KMS-11 (cell line): ENCODE data around the gene C22orf31.

ENCODE experiments used
- H2AFZ ChIP-seq: fragments of 200-600 bp; sonication (generic); 2 replicates; pipeline ENCODE4 v1.6.1; 2016; ENCODE audit warnings: antibody characterized with exemption, mixed run types, low read depth
- H3K27ac ChIP-seq: fragments of 200-600 bp; sonication (generic); 2 replicates; pipeline ENCODE4 v1.6.1; 2016; ENCODE audit warnings: mild to moderate bottlenecking, mixed run types
- H3K27me3 ChIP-seq: fragments of 200-600 bp; sonication (generic); 2 replicates; pipeline ENCODE4 v1.6.1; 2017; ENCODE audit warnings: mild to moderate bottlenecking, low read depth, mixed run types, moderate library complexity; ENCODE audit not compliant: insufficient read depth
- H3K36me3 ChIP-seq: fragments of 200-600 bp; sonication (generic); 2 replicates; pipeline ENCODE4 v1.6.1; 2017; ENCODE audit warnings: mild to moderate bottlenecking, mixed run types; ENCODE audit not compliant: insufficient read depth
- H3K4me1 ChIP-seq: fragments of 200-600 bp; sonication (generic); 2 replicates; pipeline ENCODE4 v1.6.1; 2016; ENCODE audit warnings: mild to moderate bottlenecking, low read depth, mixed run types; ENCODE audit not compliant: poor library complexity, severe bottlenecking
- H3K4me2 ChIP-seq: fragments of 200-600 bp; sonication (generic); 2 replicates; pipeline ENCODE4 v1.7.0; 2016; ENCODE audit warnings: mild to moderate bottlenecking, mixed run types
- H3K4me3 ChIP-seq: fragments of 200-600 bp; sonication (generic); IDR thresholded peaks from 2 replicates; pipeline ENCODE4 v1.6.1; 2017; ENCODE audit warnings: low read depth, low read length, mixed read lengths; ENCODE audit not compliant: insufficient read depth
- H3K79me2 ChIP-seq: fragments of 200-600 bp; sonication (generic); 2 replicates; pipeline ENCODE4 v1.6.1; 2016; ENCODE audit warnings: low read depth, mixed run types; ENCODE audit not compliant: insufficient read depth
- H3K9ac ChIP-seq: fragments of 200-600 bp; sonication (generic); 2 replicates; pipeline ENCODE4 v1.6.1; 2016; ENCODE audit warnings: mild to moderate bottlenecking, mixed run types
- H4K20me1 ChIP-seq: fragments of 200-600 bp; sonication (generic); 2 replicates; pipeline ENCODE4 v1.6.1; 2016; ENCODE audit warnings: mild to moderate bottlenecking, mixed run types; ENCODE audit not compliant: insufficient read depth
- TF ChIP-seq, protein P1 (sequence below): fragments of 200-600 bp; sonication (generic); conservative IDR thresholded peaks from 2 replicates; pipeline ENCODE4 v1.6.1; 2017; ENCODE audit warnings: low read depth, mild to moderate bottlenecking, antibody characterized with exemption, low read length, moderate library complexity, mixed read lengths

The C22orf31 gene

DNA sequence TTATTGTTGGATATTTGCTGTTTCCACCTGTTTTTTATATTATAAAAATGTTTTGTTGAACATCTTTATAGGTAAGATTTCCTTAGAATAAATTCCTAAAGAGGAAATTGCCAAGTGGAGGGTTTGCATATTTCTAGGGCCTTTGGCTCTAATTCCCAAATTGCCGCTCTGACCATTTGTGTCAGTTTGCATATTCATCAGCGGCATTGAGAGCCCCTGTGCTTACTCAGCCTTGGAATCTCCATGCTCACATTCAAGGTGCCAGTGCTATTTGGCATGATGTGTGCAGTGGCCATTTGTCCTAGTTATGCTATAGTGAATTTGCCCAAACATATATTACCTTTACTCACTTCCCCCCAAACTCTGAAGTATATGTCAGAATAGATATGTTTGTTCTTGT is 36.7 kb upstream of the C22orf31 start:
- H2AFZ ChIP-seq: no peak overlapping the region
- TF ChIP-seq, protein P1, sequence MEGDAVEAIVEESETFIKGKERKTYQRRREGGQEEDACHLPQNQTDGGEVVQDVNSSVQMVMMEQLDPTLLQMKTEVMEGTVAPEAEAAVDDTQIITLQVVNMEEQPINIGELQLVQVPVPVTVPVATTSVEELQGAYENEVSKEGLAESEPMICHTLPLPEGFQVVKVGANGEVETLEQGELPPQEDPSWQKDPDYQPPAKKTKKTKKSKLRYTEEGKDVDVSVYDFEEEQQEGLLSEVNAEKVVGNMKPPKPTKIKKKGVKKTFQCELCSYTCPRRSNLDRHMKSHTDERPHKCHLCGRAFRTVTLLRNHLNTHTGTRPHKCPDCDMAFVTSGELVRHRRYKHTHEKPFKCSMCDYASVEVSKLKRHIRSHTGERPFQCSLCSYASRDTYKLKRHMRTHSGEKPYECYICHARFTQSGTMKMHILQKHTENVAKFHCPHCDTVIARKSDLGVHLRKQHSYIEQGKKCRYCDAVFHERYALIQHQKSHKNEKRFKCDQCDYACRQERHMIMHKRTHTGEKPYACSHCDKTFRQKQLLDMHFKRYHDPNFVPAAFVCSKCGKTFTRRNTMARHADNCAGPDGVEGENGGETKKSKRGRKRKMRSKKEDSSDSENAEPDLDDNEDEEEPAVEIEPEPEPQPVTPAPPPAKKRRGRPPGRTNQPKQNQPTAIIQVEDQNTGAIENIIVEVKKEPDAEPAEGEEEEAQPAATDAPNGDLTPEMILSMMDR: no peak
- no peaks in the 10 kb centered on the region for H3K4me1 ChIP-seq
- H3K4me3 ChIP-seq: no peak overlapping the region
- H3K79me2 ChIP-seq: no peaks in the 10 kb centered on the region
- no peaks in the 10 kb centered on the region for H3K27me3 ChIP-seq
- no peaks in the 10 kb centered on the region for H4K20me1 ChIP-seq
- H3K9ac ChIP-seq: no peak overlapping the region
- no peak overlapping the region for H3K27ac ChIP-seq
- H3K36me3 ChIP-seq: no peaks in the 10 kb centered on the region
- H3K4me2 ChIP-seq: no peak overlapping the region

DNA sequence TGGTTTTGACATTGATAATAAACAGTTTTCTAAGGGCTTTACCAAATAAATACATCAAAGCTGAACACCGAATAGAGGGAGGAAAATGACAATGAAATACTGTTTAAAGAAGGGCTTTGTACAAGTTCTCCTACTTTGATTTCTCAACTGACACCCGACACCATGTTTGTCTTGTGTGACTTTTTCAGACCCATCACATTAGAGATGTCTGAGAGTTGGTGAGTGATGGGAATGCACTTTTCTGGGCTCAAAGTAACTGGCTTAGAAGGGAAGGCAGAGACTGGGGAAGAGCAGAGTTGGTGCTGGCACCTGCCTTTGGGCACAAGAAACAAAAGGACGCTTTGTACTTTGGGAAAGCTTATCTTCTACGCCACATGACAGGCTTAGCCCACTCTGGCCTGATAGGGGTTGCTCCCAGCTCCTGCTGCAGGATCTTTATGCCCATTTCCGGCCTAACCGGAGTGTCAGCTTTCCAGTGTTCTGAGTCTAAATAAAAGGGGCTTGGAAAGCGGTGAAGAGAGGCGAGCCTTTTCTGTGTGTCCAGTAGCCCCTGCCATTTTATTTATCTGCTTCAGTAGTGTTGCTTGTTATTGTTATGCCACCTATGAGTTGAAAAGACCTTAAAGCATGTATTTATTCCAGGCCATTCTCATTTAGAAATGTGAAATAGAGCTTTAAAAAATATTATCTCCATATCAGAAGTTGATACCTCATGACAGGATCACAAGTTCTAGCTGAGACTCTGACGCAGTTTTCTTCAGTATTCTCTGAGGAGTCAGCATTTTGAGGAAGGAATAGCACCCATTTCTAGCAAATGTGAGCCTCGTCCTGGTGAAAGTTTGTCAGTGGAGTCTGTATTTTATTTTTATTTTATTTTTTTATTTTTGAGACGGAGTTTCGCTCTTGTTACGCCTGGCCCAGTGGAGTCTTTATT is 35.4 kb upstream of the C22orf31 start:
- Histone ChIP-seq H3K4me3 (no peak overlapping the region), H2AFZ (no peak overlapping the region), H3K27ac (no peak overlapping the region), H4K20me1 (no peaks in the 10 kb centered on the region), H3K27me3 (no peaks in the 10 kb centered on the region), H3K36me3 (no peaks in the 10 kb centered on the region), H3K79me2 (no peaks in the 10 kb centered on the region), H3K9ac (no peak overlapping the region), H3K4me2 (no peak overlapping the region), H3K4me1 (no peaks in the 10 kb centered on the region)
- TF ChIP-seq, protein P1: no peak

DNA sequence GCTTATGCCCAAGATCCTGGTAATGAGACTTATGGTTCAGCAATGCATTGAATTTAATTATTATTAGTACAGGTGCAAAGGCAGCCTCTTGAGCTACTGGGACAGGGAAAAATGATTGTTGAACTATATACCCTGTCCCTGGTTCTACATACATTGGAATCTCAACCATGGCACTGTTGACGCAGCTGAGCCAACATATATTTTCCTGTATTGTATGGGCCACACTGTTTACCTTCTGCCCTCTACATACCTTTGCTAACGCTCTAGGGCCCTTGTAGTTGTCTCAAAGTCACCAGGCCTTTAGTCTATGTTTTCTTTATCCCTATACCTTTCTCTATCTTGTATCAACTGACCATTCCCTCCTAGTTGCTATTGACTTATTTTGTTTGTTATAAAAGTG is 33.8 kb upstream of the C22orf31 start:
- Histone ChIP-seq H4K20me1 (no peaks in the 10 kb centered on the region), H3K27me3 (no peaks in the 10 kb centered on the region), H3K4me2 (no peak overlapping the region), H2AFZ (no peak overlapping the region), H3K4me3 (no peak overlapping the region), H3K79me2 (no peaks in the 10 kb centered on the region), H3K9ac (no peak overlapping the region), H3K36me3 (no peaks in the 10 kb centered on the region), H3K4me1 (no peaks in the 10 kb centered on the region), H3K27ac (no peak overlapping the region)
- TF ChIP-seq, protein P1: no peak

DNA sequence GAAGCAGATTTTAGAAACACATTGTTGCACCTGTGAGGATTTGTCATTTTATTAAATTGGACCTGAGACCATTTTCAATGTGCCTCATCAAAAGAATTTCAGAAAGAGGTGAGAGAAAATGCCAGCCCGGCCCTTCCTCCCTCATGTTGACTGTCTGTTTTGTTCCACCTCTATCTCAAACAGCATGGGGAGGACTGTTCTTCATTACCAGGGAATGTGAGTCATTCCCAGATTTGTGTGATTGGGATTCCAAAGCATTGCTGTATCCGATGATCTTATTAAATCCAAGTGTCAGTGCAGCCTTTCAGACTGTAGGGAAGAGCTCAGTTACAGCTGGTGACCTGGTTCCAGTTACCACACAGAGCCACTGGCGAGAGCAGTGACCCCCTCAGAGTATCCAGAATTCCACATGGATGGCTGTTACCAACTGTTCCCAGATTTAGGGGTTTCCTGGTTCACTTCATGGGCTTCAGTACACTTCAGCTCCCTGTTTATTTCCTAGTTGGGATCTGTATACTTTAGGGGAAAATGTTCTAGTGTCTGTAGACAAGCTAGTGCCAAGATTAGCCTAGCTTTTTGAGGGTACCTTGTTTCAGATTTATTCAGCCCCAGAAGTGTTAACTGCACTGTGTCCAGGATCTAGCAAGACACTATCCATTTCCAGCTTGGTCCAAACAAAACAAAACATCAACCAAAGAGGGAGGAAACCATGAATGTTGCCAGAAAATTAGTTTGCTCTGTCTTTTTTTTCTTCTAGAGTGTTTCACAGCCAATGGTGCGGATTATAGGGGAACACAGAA is 32.1 kb upstream of the C22orf31 start:
- H3K79me2 ChIP-seq: no peaks in the 10 kb centered on the region
- TF ChIP-seq, protein P1: no peak
- no peaks in the 10 kb centered on the region for H4K20me1 ChIP-seq
- H2AFZ ChIP-seq: no peak overlapping the region
- H3K27ac ChIP-seq: no peak overlapping the region
- no peaks in the 10 kb centered on the region for H3K4me1 ChIP-seq
- no peaks in the 10 kb centered on the region for H3K36me3 ChIP-seq
- H3K4me2 ChIP-seq: no peak overlapping the region
- H3K27me3 ChIP-seq: no peaks in the 10 kb centered on the region
- H3K9ac ChIP-seq: no peak overlapping the region
- no peak overlapping the region for H3K4me3 ChIP-seq
